Karpas-422 (cell line): ENCODE measurements around the gene CLEC1A. TPM values are rescaled to one million over a fixed set of nuclear protein-coding genes. Genes with fewer than 3 reads are reported as not detected.

ENCODE experiments used
- DNase-seq: peaks from one replicate; pipeline ENCODE4 v3.0.0-alpha.2; 2015
- H2AFZ ChIP-seq: fragments of 200-600 bp; sonication (generic); 2 replicates; pipeline ENCODE4 v1.6.1; 2014; ENCODE audit warnings: antibody characterized with exemption, low read length, mixed read lengths
- H3K27ac ChIP-seq: fragments of 200-600 bp; sonication (generic); 2 replicates; pipeline ENCODE4 v1.5.1; 2014; ENCODE audit warnings: mild to moderate bottlenecking, low read length, moderate library complexity
- H3K27me3 ChIP-seq: fragments of 200-600 bp; sonication (generic); 2 replicates; pipeline ENCODE4 v1.6.1; 2014; ENCODE audit warnings: low read length, mixed read lengths
- H3K36me3 ChIP-seq: fragments of 200-600 bp; sonication (generic); 2 replicates; pipeline ENCODE4 v1.6.1; 2014; ENCODE audit warnings: low read length, mixed read lengths; ENCODE audit not compliant: insufficient read depth
- H3K4me1 ChIP-seq: fragments of 200-600 bp; sonication (generic); 2 replicates; pipeline ENCODE4 v1.6.1; 2014; ENCODE audit warnings: mild to moderate bottlenecking, low read length, mixed read lengths
- H3K4me2 ChIP-seq: fragments of 200-600 bp; sonication (generic); 2 replicates; pipeline ENCODE4 v1.6.1; 2014; ENCODE audit warnings: low read length, low read depth, mild to moderate bottlenecking; ENCODE audit not compliant: poor library complexity, severe bottlenecking
- H3K4me3 ChIP-seq: fragments of 200-600 bp; sonication (generic); 2 replicates; pipeline ENCODE4 v1.5.1; 2014; ENCODE audit warnings: mild to moderate bottlenecking, antibody characterized with exemption, low read length, mixed read lengths
- H3K79me2 ChIP-seq: fragments of 200-600 bp; sonication (generic); 2 replicates; pipeline ENCODE4 v1.6.1; 2014; ENCODE audit warnings: mild to moderate bottlenecking, low read length, mixed read lengths
- H3K9ac ChIP-seq: fragments of 200-600 bp; sonication (generic); 2 replicates; pipeline ENCODE4 v1.6.0; 2014; ENCODE audit warnings: low read length
- H3K9me2 ChIP-seq: fragments of 200-600 bp; sonication (generic), shearing (Covaris generic); replicated peaks from 2 replicates; pipeline ENCODE4 v1.6.0; 2014; ENCODE audit warnings: mild to moderate bottlenecking, low read length, moderate library complexity; ENCODE audit not compliant: insufficient read depth
- H3K9me3 ChIP-seq: fragments of 300-700, 200-600 bp; sonication (generic); 2 replicates; pipeline ENCODE4 v1.6.1; 2014; ENCODE audit warnings: low read length, mixed read lengths
- H4K20me1 ChIP-seq: fragments of 200-600 bp; sonication (generic); 2 replicates; pipeline ENCODE4 v1.6.1; 2014; ENCODE audit warnings: mild to moderate bottlenecking, antibody characterized with exemption, low read length, low read depth; ENCODE audit not compliant: insufficient read depth
- total RNA-seq: library from RNA; depleted of rRNA; stranded (reverse); fragments of >200 nt; shearing (Covaris generic); gene quantifications from 2 replicates; pipeline ENCODE4 v1.2.3, GENCODE V29; 2014; ENCODE audit warnings: low replicate concordance

CLEC1A gene
- total RNA-seq, 1 experiment from 2014 or later, result not detected

DNA sequence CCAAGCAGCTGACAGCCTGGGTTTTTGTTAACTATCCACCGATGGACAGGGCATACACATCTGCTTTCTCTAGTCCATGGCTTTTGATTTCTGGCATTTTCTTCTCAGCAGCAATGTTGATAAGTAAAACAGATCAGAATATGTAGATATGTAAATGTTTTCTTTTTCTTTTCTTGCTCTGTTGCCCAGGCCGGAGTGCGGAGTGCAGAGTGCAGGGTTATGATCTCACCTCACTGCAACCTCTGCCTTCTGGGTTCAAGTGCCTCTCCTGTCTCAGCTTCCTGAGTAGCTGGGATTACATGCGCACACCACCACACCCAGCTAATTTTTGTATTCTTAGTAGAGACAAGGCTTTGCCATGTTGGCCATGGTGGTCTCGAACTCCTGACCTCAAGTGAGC lies 40.4 kb downstream of the CLEC1A start:
- Histone ChIP-seq H3K4me3 (no peak overlapping the region), H3K79me2 (no peaks in the 10 kb centered on the region), H4K20me1 (no peaks in the 10 kb centered on the region), H3K27me3 (no peaks in the 10 kb centered on the region), H3K27ac (no peak overlapping the region), H3K36me3 (no peaks in the 10 kb centered on the region), H3K9me3 (no peaks in the 10 kb centered on the region), H3K9me2 (no peaks in the 10 kb centered on the region), H3K4me2 (no peak overlapping the region), H3K9ac (no peak overlapping the region), H3K4me1 (no peaks in the 10 kb centered on the region), H2AFZ (no peak overlapping the region)
- no peak for DNase-seq

DNA sequence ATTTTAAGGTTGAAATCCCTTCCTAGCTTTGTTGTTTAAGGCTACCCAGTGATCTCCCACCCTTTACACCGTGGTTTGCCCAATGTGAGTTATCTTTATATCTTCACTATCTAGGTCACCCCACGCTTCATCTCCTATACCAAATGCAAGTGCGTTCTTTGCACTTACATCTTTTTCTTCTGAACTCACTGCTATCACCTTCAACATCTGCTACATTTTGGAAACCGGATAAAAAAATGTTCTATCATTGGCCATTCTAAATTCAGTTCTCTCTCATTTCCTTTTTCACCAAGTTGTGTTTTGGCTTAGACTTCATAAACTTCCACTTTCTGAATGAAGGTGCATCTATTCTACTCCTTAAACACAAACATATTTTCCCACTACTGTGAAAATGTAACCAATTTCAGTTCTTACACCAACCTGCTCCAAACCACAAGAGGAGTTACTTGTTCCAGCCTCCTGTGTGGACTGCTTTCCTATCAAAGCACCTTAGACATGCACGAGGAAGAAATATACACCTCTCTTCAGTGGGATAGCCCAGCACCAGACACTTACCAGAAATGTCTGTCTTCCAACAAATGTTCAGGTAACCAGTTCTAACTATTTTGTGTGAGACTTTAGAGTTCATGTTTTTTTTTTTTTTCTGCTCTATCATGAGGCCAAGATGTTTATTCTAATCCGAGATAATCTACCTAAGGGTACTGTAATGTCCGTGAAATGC lies 46.4 kb downstream of the CLEC1A start:
- Histone ChIP-seq H3K4me3 (no peak overlapping the region), H3K27me3 (0 out of 2 replicates have a peak, but pooled peaks cover 3% of the 10 kb centered on the region), H3K27ac (no peak overlapping the region), H2AFZ (no peak overlapping the region), H3K9me2 (no peaks in the 10 kb centered on the region), H4K20me1 (no peaks in the 10 kb centered on the region), H3K9me3 (no peaks in the 10 kb centered on the region), H3K4me1 (no peaks in the 10 kb centered on the region), H3K9ac (no peak overlapping the region), H3K79me2 (no peaks in the 10 kb centered on the region), H3K36me3 (no peaks in the 10 kb centered on the region), H3K4me2 (no peak overlapping the region)
- no peak for DNase-seq

DNA sequence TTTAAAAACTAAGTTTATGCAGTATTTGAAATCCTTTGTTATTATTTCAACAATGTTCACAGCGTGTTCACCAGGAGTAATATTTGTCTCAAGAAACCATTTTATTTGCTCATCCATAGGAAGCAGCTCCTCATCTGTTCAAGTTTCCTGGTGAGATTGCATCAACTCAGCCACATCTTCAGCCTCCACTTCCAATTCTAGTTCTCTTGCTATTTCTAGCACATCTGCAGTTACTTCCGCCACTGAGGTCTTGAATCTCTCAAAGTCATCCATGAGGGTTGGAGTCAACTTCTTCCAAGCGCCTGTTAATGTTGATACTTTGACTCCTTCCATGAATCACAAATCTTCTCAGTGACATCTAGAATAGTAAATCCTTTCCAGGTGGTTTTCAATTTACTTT lies 50.3 kb downstream of the CLEC1A start:
- Histone ChIP-seq H3K27ac (no peak overlapping the region), H3K4me3 (no peak overlapping the region), H3K4me2 (no peak overlapping the region), H2AFZ (no peak overlapping the region), H4K20me1 (no peaks in the 10 kb centered on the region), H3K9ac (no peak overlapping the region), H3K36me3 (no peaks in the 10 kb centered on the region), H3K9me2 (no peaks in the 10 kb centered on the region), H3K9me3 (no peaks in the 10 kb centered on the region), H3K27me3 (0 out of 2 replicates have a peak, but pooled peaks cover 3% of the 10 kb centered on the region), H3K4me1 (no peaks in the 10 kb centered on the region), H3K79me2 (no peaks in the 10 kb centered on the region)
- no peak for DNase-seq

GRCh38 chr12:10042167-10042566 lies 56.6 kb downstream of the CLEC1A start:
- H3K9me3 ChIP-seq, result no peaks in the 10 kb centered on the region
- H3K4me1 ChIP-seq, result no peaks in the 10 kb centered on the region
- H3K9me2 ChIP-seq, result no peaks in the 10 kb centered on the region
- H3K79me2 ChIP-seq, result no peaks in the 10 kb centered on the region
- no peak overlapping the region for H3K27ac ChIP-seq
- no peaks in the 10 kb centered on the region for H4K20me1 ChIP-seq
- no peak overlapping the region for H3K9ac ChIP-seq
- no peak overlapping the region for H3K4me2 ChIP-seq
- no peak overlapping the region for H2AFZ ChIP-seq
- H3K36me3 ChIP-seq, result no peaks in the 10 kb centered on the region
- H3K4me3 ChIP-seq, result no peak overlapping the region
- no peak for DNase-seq
- no peaks in the 10 kb centered on the region for H3K27me3 ChIP-seq

DNA sequence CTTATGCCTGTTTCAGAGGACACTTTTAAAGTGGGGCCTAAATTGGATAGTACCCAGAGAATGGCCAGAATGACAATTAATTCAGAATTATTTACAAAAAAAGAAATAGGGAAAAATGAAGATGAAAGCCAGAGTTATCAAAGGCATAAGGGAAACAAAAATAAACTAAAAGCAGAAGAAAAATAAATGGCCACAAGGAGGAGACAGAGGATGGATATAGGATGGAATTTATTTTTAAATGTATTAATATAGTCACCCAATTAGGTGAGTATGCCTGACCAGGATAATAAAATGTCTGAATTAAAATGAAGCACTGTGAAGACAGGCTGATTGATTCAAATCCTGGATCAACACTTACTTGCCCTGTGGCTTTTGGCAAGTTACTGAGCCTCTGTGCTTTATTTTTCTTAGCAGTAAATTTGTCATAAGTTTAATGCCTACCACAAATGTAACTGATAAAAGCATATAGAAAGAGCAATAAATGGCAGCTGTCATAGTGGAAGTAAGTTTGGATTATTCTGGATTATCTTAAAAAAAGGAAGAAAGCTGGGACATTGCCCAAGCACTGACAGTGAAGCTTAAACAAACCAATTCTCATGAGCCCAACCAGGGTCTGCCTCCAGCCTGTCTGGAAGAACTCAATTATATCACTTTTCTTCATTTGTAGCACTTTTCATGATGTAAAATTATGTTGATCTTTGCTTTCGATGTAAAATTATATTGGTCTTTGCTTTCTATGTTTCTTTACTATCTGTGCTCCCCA lies 64.8 kb downstream of the CLEC1A start:
- no peak overlapping the region for H3K4me3 ChIP-seq
- no peak overlapping the region for H3K4me2 ChIP-seq
- no peak overlapping the region for H3K9ac ChIP-seq
- H3K36me3 ChIP-seq, result no peaks in the 10 kb centered on the region
- no peak overlapping the region for H3K27ac ChIP-seq
- no peaks in the 10 kb centered on the region for H3K4me1 ChIP-seq
- H3K9me3 ChIP-seq, result no peaks in the 10 kb centered on the region
- no peaks in the 10 kb centered on the region for H3K79me2 ChIP-seq
- no peak overlapping the region for H2AFZ ChIP-seq
- no peaks in the 10 kb centered on the region for H3K9me2 ChIP-seq
- no peaks in the 10 kb centered on the region for H4K20me1 ChIP-seq
- DNase-seq, result peak; percentile 47
- H3K27me3 ChIP-seq, result no peaks in the 10 kb centered on the region

DNA sequence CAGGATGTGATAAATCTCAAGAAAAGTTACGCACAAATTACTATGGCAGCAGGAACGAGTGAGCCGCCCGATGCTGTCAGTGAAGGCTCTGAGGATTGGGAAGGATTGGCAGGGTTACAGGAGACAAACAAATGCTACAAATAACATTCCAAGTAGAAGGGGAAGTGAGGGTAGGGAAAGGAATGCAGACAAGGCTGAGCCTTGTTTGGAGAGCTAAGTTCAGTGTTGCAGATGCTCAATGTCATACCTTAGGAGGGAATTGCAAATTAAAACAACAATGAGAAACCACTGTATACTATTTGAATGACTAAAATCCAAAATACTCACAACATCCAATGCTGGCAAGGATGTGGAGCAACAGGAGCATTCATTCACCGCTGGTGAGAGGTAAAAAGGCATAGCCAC lies 67.0 kb downstream of the CLEC1A start:
- H3K27ac ChIP-seq, result no peak overlapping the region
- no peak overlapping the region for H3K4me3 ChIP-seq
- no peaks in the 10 kb centered on the region for H3K4me1 ChIP-seq
- H3K9ac ChIP-seq, result no peak overlapping the region
- no peaks in the 10 kb centered on the region for H3K36me3 ChIP-seq
- no peaks in the 10 kb centered on the region for H3K79me2 ChIP-seq
- no peak overlapping the region for H2AFZ ChIP-seq
- no peaks in the 10 kb centered on the region for H4K20me1 ChIP-seq
- H3K27me3 ChIP-seq, result no peaks in the 10 kb centered on the region
- no peaks in the 10 kb centered on the region for H3K9me3 ChIP-seq
- no peaks in the 10 kb centered on the region for H3K9me2 ChIP-seq
- H3K4me2 ChIP-seq, result no peak overlapping the region
- DNase-seq, result no peak

DNA sequence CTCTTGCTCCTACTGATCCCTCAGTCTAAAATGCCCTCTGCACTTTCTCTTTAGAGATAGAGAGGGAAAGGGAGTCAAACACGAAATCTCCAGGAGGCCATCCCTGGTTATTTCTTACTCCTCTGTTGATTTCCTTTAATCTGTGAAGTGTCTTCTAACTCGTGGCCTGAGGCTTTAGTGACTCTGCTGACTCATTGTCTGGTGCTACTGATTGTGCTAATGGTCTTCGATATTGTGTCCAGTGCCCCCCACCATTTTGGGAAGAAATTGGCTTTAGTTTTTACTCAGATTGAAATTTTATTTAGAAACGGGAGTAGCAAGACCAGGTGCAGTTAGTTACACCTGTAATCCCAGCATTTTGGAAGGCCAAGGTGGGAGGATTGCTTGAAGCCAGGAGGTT lies 67.5 kb downstream of the CLEC1A start:
- Histone ChIP-seq H3K4me1 (no peaks in the 10 kb centered on the region), H4K20me1 (no peaks in the 10 kb centered on the region), H3K27me3 (no peaks in the 10 kb centered on the region), H3K9me2 (no peaks in the 10 kb centered on the region), H3K9ac (no peak overlapping the region), H3K27ac (no peak overlapping the region), H3K36me3 (no peaks in the 10 kb centered on the region), H2AFZ (no peak overlapping the region), H3K9me3 (no peaks in the 10 kb centered on the region), H3K79me2 (no peaks in the 10 kb centered on the region), H3K4me3 (no peak overlapping the region), H3K4me2 (no peak overlapping the region)
- DNase-seq, result no peak

DNA sequence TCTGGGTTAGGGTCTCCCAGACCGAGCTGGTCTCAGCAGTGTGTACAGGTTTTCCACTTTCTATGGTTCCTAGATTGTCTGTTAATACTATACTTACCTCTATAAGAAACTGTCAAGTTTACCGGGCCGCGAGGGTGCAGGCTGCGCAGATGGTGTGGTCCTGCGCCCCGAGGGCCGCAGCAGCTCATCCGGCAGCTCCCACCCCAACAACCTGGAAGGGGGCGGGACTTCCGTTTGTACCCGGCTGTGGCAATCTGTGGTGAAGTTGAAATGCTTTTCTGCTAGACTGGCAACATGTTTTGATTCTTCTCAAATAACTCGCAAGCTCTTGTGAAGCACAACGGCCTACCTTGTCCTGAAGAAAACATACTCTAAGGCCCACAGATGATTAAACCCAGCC lies 68.3 kb downstream of the CLEC1A start, which contains the start of gene CLEC9A:
TSS of gene CLEC9A (plus strand) at position 237 of the 400 bp plus-strand sequence. CDS start 22,006 bp downstream, outside the sequence.
- no peaks in the 10 kb centered on the region for H3K4me1 ChIP-seq
- H3K9me3 ChIP-seq, result no peaks in the 10 kb centered on the region
- no peaks in the 10 kb centered on the region for H3K27me3 ChIP-seq
- no peak within 1 kb of the TSS for H3K4me2 ChIP-seq
- H3K9ac ChIP-seq, result no peak within 1 kb of the TSS
- H3K36me3 ChIP-seq, result no peaks in the 10 kb centered on the region
- no peak for DNase-seq
- no peak within 1 kb of the TSS for H3K4me3 ChIP-seq
- H2AFZ ChIP-seq, result no peak within 1 kb of the TSS
- H3K9me2 ChIP-seq, result no peaks in the 10 kb centered on the region
- no peak within 1 kb of the TSS for H3K27ac ChIP-seq
- H3K79me2 ChIP-seq, result no peaks in the 10 kb centered on the region
- no peaks in the 10 kb centered on the region for H4K20me1 ChIP-seq
